SK-N-SH (cell line): ENCODE measurements around the gene ISCA2. TPM values are rescaled to one million over a fixed set of nuclear protein-coding genes. Genes with fewer than 3 reads are reported as not detected.
A peak's percentile ranks its signal among the peaks of the same experiment; 100 is the strongest.

Experiments
- CTCF ChIA-PET: fragments of 300-600, 350-600 bp; formaldehyde crosslinking; extraction: SDS; loops from one replicate; lab custom pipeline; 2021; lab: Yijun Ruan, JAX
- POLR2A ChIA-PET: fragments of 350-600 bp; sonication (Branson Sonifier 250); formaldehyde crosslinking; extraction: SDS; loops from one replicate; lab custom pipeline; 2020; ENCODE audit warnings: antibody characterized with exemption, inconsistent platforms; lab: Yijun Ruan, JAX
- DNase-seq: peaks from one replicate; pipeline ENCODE4 v3.0.0; 2012
- H2AFZ ChIP-seq: fragments of 200-600 bp; sonication (generic); 2 replicates; pipeline ENCODE4 v1.8.1; 2016; ENCODE audit warnings: antibody characterized with exemption, mild to moderate bottlenecking, low read depth
- H3F3A ChIP-seq: fragments of 200-600 bp; sonication (generic); replicated peaks from 2 replicates; pipeline ENCODE3; 2016; ENCODE audit warnings: antibody characterized with exemption, mild to moderate bottlenecking; ENCODE audit not compliant: insufficient read depth
- H3K27ac ChIP-seq, 2 experiments: fragments of 200-500 bp in 1 of 2; fragments of 200-600 bp in 1 of 2; sonication (Bioruptor generic) in 1 of 2; sonication (generic), shearing (Covaris generic) in 1 of 2; 2 replicates each; pipeline versions ENCODE4 v1.5.1 to v1.6.1; 2014 to 2016; ENCODE audit warnings: low read depth in 2 of 2, inconsistent platforms in 1 of 2, low read length in 1 of 2, mild to moderate bottlenecking in 1 of 2, mixed read lengths in 1 of 2
- H3K27me3 ChIP-seq: fragments of 200-600 bp; sonication (generic), shearing (Covaris generic); 2 replicates; pipeline ENCODE4 v1.6.1; 2016; ENCODE audit warnings: mixed run types; ENCODE audit not compliant: insufficient read depth
- H3K36me3 ChIP-seq, 2 experiments: fragments of 200-500 bp in 1 of 2; fragments of 200-600 bp in 1 of 2; sonication (Bioruptor generic) in 1 of 2; sonication (generic) in 1 of 2; replicated peaks in 1 of 2; 2 replicates each; pipeline versions ENCODE3 to v1.5.1; 2014 to 2016; ENCODE audit warnings: low read length in 1 of 2, mild to moderate bottlenecking in 1 of 2; ENCODE audit not compliant: insufficient read depth in 2 of 2, control insufficient read depth in 1 of 2
- H3K4me1 ChIP-seq, 2 experiments: fragments of 200-500 bp in 1 of 2; fragments of 200-600 bp in 1 of 2; sonication (Bioruptor generic) in 1 of 2; sonication (generic), shearing (Covaris generic) in 1 of 2; 2 replicates each; pipeline versions ENCODE4 v1.5.1 to v1.6.1; 2014 to 2016; ENCODE audit warnings: low read depth in 1 of 2, low read length in 1 of 2, mixed run types in 1 of 2; ENCODE audit not compliant: insufficient read depth in 2 of 2, control insufficient read depth in 1 of 2
- H3K4me2 ChIP-seq: fragments of 200-600 bp; sonication (generic), shearing (Covaris generic); 2 replicates; pipeline ENCODE4 v1.6.1; 2017; ENCODE audit warnings: mixed run types
- H3K4me3 ChIP-seq, 2 experiments: fragments of 200-500 bp in 1 of 2; fragments of 200-600 bp in 1 of 2; sonication (Bioruptor generic) in 1 of 2; sonication (generic), shearing (Covaris generic) in 1 of 2; 2 replicates each; pipeline versions ENCODE4 v1.5.1 to v1.8.1; 2014 to 2016; ENCODE audit warnings: low read depth in 2 of 2, inconsistent platforms in 1 of 2, low read length in 1 of 2, mild to moderate bottlenecking in 1 of 2, mixed read lengths in 1 of 2, moderate library complexity in 1 of 2
- H3K79me2 ChIP-seq: fragments of 200-600 bp; sonication (generic); 2 replicates; pipeline ENCODE4 v1.8.1; 2017; ENCODE audit warnings: mild to moderate bottlenecking; ENCODE audit not compliant: insufficient read depth
- H3K9ac ChIP-seq: fragments of 200-600 bp; sonication (generic); 2 replicates; pipeline ENCODE4 v1.6.1; 2017; ENCODE audit warnings: mixed run types
- H3K9me2 ChIP-seq: fragments of 200-600 bp; sonication (generic); 2 replicates; pipeline ENCODE4 v1.6.1; 2017; ENCODE audit warnings: mixed run types
- H3K9me3 ChIP-seq: fragments of 200-600 bp; sonication (generic); 2 replicates; pipeline ENCODE4 v1.6.1; 2017; ENCODE audit warnings: mixed run types, mild to moderate bottlenecking, moderate library complexity
- H4K20me1 ChIP-seq: fragments of 200-600 bp; sonication (generic); 2 replicates; pipeline ENCODE4 v1.6.1; 2017; ENCODE audit warnings: mild to moderate bottlenecking, mixed run types; ENCODE audit not compliant: insufficient read depth
- CHD2 ChIP-seq: fragments of 150-350 bp; IDR thresholded peaks from 2 replicates; pipeline ENCODE4 v1.6.1; 2018; ENCODE audit warnings: low read length; ENCODE audit not compliant: partially characterized antibody
- CTCF ChIP-seq: fragments of 200-600 bp; sonication (generic); IDR thresholded peaks from 2 replicates; pipeline ENCODE4 v1.6.1; 2017; ENCODE audit warnings: antibody characterized with exemption, mild to moderate bottlenecking, moderate library complexity
- EZH2phosphoT487 ChIP-seq: fragments of 200-600 bp; sonication (generic); IDR thresholded peaks from 2 replicates; pipeline ENCODE4 v1.6.1; 2017; ENCODE audit warnings: low read depth, mixed run types, mild to moderate bottlenecking, antibody characterized with exemption, moderate library complexity, borderline replicate concordance
- MAX ChIP-seq: IDR thresholded peaks from 2 replicates; pipeline ENCODE4 v1.4.0; 2012; ENCODE audit warnings: low read depth
- PBX3 ChIP-seq: IDR thresholded peaks from 2 replicates; pipeline ENCODE4; 2012
- POLR2AphosphoS5 ChIP-seq: IDR thresholded peaks from 2 replicates; pipeline ENCODE4 v1.6.1; 2012; ENCODE audit warnings: low read depth, low read length
- RAD21 ChIP-seq: IDR thresholded peaks from 2 replicates; pipeline ENCODE4 v1.6.1; 2012; ENCODE audit warnings: mild to moderate bottlenecking, low read length
- REST ChIP-seq: IDR thresholded peaks from 2 replicates; pipeline ENCODE4 v1.6.1; 2012; ENCODE audit warnings: mild to moderate bottlenecking, low read depth, low read length, moderate library complexity
- SMC3 ChIP-seq: IDR thresholded peaks from 2 replicates; pipeline ENCODE4 v1.6.1; 2012; ENCODE audit warnings: low read depth, low read length, improper control_type of control experiment
- WGBS: methylation state at CpG from one replicate; pipeline ENCODE4 v1.1.6; 2017; ENCODE audit warnings: low lambda C conversion rate; 5-methylcytosine and 5-hydroxymethylcytosine counted together
- polyA plus RNA-seq, 3 experiments: library from polyadenylated mRNA; depleted of rRNA; stranded (reverse); fragments of >200 nt; gene quantifications; 2 replicates each; pipeline ENCODE4 v1.2.3, GENCODE V29; 2012

The ISCA2 gene
- polyA plus RNA-seq, 1 of the 3 experiments (the other 2 are of a cell fraction) = 51.9 TPM

DNA sequence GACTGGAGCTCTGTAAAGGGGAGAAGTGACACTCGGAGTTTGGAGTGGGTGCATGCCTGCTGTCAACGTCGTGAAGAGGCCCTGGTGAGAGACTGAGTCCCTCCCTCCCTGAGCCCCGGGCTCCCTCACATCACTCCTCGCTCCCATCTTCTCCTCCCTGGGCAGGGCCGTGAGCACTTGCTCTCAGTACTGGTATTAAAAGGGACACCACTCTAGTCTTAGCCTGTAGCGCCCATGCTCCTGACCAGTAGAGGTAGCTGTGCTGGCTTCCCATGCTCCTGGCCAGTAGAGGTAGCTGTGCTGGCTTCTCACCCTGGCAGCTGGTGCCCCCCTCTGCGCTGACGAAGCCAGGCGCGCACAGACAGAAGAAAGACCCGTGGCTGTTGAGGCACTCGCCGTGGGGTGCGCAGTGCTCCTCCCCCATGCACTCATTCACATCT, 14.7 kb downstream of the ISCA2 start:
- no peaks in the 10 kb centered on the region for H3K27me3 ChIP-seq
- no peaks in the 10 kb centered on the region for H4K20me1 ChIP-seq
- H3K9ac ChIP-seq = no peak overlapping the region
- DNase-seq = peak; percentile 77
- H3F3A ChIP-seq = peaks cover 3% of the 10 kb centered on the region
- no peak overlapping the region for H3K27ac ChIP-seq
- H3K4me1 ChIP-seq = peaks cover 0 to 4% of the 10 kb centered on the region in 2 experiments; a peak in 1 of 4 replicates
- ChIA-PET CTCF (interaction anchor here (0.8 to 3.1 kb wide), 14 partner anchors 10 to 130 kb away, joined by 3 to 28 read pairs (median 4); partner anchors contain the start of gene LTBP2), POLR2A (no interaction called here)
- H3K79me2 ChIP-seq = no peaks in the 10 kb centered on the region
- H3K9me2 ChIP-seq = no peaks in the 10 kb centered on the region
- TF ChIP-seq PBX3 = no peak
- peak; percentile 21; the same call in 1 of the 2 replicates for TF ChIP-seq SMC3
- TF ChIP-seq EZH2phosphoT487 = no peak
- TF ChIP-seq POLR2AphosphoS5 = no peak
- TF ChIP-seq CTCF = peak; percentile 43
- no peak for TF ChIP-seq CHD2
- TF ChIP-seq REST = no peak
- TF ChIP-seq RAD21 = peak; percentile 46
- TF ChIP-seq MAX = no peak
- no peak overlapping the region for H2AFZ ChIP-seq
- no peak overlapping the region for H3K4me2 ChIP-seq
- H3K36me3 ChIP-seq = peaks cover 12 to 75% of the 10 kb centered on the region in 2 experiments
- no peaks in the 10 kb centered on the region for H3K9me3 ChIP-seq
- 67% methylated on average over 11 of the region's 15 CpGs for WGBS
- H3K4me3 ChIP-seq = no peak overlapping the region
